GM12874 (cell line): ENCODE results near the gene RIMBP3B.
"Not testable (repeated sequence)": the region's sequence is repeated elsewhere in the genome, so short reads cannot be mapped to it uniquely, and the experiment has no call there.

Experiments used
- CTCF ChIP-seq: IDR thresholded peaks from 2 replicates; pipeline ENCODE4 v1.5.1; 2011; ENCODE audit warnings: low read depth, mild to moderate bottlenecking, control low read depth, low read length, moderate library complexity; ENCODE audit not compliant: insufficient read depth

Gene RIMBP3B

DNA sequence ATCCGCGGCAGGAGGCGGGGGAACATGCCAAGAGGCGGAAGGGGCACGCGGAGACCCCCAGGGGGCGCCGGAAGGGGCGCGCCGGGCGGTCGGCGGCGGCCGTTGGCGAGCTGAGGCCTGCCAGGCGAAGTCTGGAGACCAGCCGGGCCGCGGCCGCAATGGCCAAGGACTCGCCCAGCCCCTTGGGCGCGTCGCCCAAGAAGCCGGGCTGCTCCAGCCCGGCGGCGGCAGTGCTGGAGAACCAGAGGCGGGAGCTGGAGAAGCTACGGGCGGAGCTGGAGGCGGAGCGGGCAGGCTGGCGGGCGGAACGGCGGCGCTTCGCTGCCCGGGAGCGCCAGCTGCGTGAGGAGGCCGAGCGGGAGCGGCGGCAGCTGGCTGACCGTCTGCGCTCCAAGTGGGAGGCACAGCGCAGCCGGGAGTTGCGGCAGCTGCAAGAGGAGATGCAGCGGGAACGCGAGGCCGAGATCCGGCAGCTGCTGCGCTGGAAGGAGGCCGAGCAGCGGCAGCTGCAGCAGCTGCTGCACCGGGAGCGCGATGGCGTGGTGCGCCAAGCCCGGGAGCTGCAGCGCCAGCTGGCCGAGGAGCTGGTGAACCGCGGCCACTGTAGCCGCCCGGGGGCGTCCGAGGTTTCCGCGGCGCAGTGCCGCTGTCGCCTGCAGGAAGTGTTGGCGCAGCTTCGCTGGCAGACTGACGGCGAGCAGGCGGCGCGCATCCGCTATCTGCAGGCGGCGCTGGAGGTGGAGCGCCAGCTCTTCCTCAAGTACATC lies at the start of gene RIMBP3B:
TSS of gene RIMBP3B (plus strand) at position 51 of the 767 bp plus-strand sequence. CDS start at position 159, 108 bp downstream.
- not testable (repeated sequence) for TF ChIP-seq CTCF

DNA sequence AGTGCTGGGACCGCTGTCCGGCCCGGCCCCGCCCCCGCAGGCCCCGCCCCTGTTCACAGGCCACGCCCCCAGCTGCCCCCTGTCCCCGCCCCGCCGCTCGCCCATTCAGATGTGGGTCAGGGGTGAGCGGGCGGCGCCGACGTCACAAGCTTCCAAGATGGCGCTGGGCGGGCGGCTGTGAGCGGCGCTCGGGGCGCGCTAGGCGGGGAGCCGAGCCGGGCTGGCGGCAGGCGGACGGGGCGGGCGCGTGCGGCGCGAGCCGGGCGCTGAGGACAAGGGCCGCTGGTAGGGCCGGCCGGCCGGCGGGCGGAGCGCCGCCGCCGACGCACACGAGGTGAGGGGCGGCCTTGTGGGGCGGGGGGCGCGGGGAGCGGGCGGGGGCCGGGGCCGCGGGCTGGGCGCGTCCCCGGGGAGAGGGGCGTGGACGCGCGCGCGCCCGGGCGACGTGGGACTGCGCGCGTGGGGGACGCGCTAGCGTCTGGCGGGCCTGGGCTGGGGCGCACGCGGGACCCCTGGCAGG lies 33.7 kb downstream of the RIMBP3B start, which contains the start of gene HIC2:
TSS of gene HIC2 (plus strand) at position 145 of the 520 bp plus-strand sequence. CDS start 25,461 bp downstream, outside the sequence.
- TF ChIP-seq CTCF, result not testable (repeated sequence)
